HepG2 (cell line): Measurements from ENCODE around the gene NINJ2. TPM values are rescaled to one million over a fixed set of nuclear protein-coding genes. Genes with fewer than 3 reads are reported as not detected.

Experiments used
- NFE2L2 ChIP-seq: fragments of 150-350 bp; IDR thresholded peaks from 2 replicates; pipeline ENCODE4 v1.6.1; 2014; ENCODE audit warnings: low read length
- RFX3 ChIP-seq: IDR thresholded peaks from 2 replicates; pipeline ENCODE4 v1.6.1; 2016; ENCODE audit warnings: missing biosample characterization, missing genetic modification reagents
- SYNCRIP ChIP-seq: fragments of 200-400 bp; formaldehyde crosslinking; IDR thresholded peaks from 2 replicates; pipeline ENCODE4 v1.6.1; 2018; ENCODE audit warnings: mild to moderate bottlenecking, low read depth, low read length; ENCODE audit not compliant: insufficient read depth
- ZNF138 ChIP-seq: sonication (generic); formaldehyde crosslinking; IDR thresholded peaks from 2 replicates; pipeline ENCODE4 v1.5.0; 2020; ENCODE audit warnings: mild to moderate bottlenecking, low read depth, missing genetic modification reagents
- ZNF354B ChIP-seq: sonication (generic); formaldehyde crosslinking; IDR thresholded peaks from 2 replicates; pipeline ENCODE4 v1.8.0; 2022; ENCODE audit warnings: mild to moderate bottlenecking, missing genetic modification reagents
- ZNF564 ChIP-seq: sonication (generic); formaldehyde crosslinking; IDR thresholded peaks from 2 replicates; pipeline ENCODE4 v1.8.1; 2023; ENCODE audit warnings: mild to moderate bottlenecking, missing genetic modification reagents
- polyA plus RNA-seq, 8 experiments: library from polyadenylated mRNA; depleted of rRNA in 3 of 8; stranded (reverse) in 7 of 8; unstranded in 1 of 8; fragments of >200 nt; fragmentation: Illumina TruSeq in 4 of 8; extraction: Trizol in 4 of 8; gene quantifications; 2 replicates each; pipeline versions ENCODE4 v1.2.1 to v1.2.3, GENCODE V29; 2011 to 2016; ENCODE audit warnings: low read depth in 4 of 8, missing spikeins in 1 of 8, mixed read lengths in 1 of 8; ENCODE audit not compliant: insufficient read depth in 1 of 8
- total RNA-seq, 5 experiments: library from RNA; depleted of rRNA; stranded (reverse); fragments of >200 nt; fragmentation: Illumina TruSeq; extraction: Trizol; gene quantifications; 2 replicates each; pipeline ENCODE4 v1.2.3, GENCODE V29; 2016; ENCODE audit warnings: low read depth in 1 of 5
- TF ChIP-seq, protein P1 (sequence below): IDR thresholded peaks from 2 replicates; pipeline ENCODE4 v1.6.1; 2016; ENCODE audit warnings: low read depth, borderline replicate concordance
- TF ChIP-seq, protein P2 (sequence below): sonication (generic); formaldehyde crosslinking; IDR thresholded peaks from 2 replicates; pipeline ENCODE4 v1.4.0; 2020; ENCODE audit warnings: missing genetic modification reagents, borderline replicate concordance
- TF ChIP-seq, protein P3 (sequence below): sonication (generic); formaldehyde crosslinking; IDR thresholded peaks from 2 replicates; pipeline ENCODE4 v1.8.0; 2022; ENCODE audit warnings: mild to moderate bottlenecking, missing genetic modification reagents, moderate library complexity

NINJ2 gene
- total and polyA plus RNA-seq, 2 of the 13 experiments (the other 11 are each of a cell fraction or from before 2014, with no cell fraction given): 0.62 to 3.8 TPM

DNA sequence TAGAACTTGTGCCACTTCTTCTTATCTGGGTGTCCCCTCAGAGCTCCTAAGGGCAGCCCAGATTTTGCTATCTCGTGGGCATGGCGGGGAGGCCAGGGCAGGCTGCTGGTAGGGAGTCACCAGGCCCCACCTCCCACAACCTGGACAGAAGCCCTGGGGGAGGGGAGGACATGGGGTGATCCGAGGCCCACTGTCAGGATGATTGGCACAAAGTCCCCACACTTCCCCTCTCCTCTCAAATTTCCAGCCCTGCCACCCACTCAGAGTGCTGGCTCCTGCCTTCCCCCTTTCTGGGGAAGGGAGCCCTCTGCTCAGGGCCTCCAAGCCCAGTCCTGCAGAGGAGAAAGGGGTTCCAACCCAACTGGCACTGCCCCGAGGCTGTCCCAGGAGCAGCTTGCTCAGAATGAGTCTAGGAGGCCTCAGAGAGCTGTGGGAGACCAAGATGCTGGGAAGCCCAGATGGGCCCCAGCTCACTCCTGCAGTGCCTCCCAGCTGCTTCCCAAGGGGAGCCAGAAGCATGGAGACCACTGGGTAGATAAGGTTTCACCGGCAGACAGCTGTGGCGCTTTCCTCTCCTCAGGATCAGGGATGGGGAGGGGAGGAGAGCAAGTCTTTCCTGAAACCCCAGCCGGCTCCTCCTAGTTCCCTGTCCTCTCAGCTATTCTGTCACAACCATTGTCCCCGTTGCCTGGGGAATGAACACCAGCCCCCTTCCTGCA lies 120.7 kb downstream of the NINJ2 start (continued):
- TF ChIP-seq, protein P1, sequence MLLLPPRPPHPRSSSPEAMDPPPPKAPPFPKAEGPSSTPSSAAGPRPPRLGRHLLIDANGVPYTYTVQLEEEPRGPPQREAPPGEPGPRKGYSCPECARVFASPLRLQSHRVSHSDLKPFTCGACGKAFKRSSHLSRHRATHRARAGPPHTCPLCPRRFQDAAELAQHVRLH (CRISPR knock-in tag): no peak
- TF ChIP-seq ZNF564 (CRISPR knock-in tag) (no peak), SYNCRIP (no peak), ZNF354B (CRISPR knock-in tag) (no peak), ZNF138 (CRISPR knock-in tag) (no peak), NFE2L2 (no peak), RFX3 (CRISPR knock-in tag) (no peak)
- TF ChIP-seq, protein P2, sequence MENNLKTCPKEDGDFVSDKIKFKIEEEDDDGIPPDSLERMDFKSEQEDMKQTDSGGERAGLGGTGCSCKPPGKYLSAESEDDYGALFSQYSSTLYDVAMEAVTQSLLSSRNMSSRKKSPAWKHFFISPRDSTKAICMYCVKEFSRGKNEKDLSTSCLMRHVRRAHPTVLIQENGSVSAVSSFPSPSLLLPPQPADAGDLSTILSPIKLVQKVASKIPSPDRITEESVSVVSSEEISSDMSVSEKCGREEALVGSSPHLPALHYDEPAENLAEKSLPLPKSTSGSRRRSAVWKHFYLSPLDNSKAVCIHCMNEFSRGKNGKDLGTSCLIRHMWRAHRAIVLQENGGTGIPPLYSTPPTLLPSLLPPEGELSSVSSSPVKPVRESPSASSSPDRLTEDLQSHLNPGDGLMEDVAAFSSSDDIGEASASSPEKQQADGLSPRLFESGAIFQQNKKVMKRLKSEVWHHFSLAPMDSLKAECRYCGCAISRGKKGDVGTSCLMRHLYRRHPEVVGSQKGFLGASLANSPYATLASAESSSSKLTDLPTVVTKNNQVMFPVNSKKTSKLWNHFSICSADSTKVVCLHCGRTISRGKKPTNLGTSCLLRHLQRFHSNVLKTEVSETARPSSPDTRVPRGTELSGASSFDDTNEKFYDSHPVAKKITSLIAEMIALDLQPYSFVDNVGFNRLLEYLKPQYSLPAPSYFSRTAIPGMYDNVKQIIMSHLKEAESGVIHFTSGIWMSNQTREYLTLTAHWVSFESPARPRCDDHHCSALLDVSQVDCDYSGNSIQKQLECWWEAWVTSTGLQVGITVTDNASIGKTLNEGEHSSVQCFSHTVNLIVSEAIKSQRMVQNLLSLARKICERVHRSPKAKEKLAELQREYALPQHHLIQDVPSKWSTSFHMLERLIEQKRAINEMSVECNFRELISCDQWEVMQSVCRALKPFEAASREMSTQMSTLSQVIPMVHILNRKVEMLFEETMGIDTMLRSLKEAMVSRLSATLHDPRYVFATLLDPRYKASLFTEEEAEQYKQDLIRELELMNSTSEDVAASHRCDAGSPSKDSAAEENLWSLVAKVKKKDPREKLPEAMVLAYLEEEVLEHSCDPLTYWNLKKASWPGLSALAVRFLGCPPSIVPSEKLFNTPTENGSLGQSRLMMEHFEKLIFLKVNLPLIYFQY (CRISPR knock-in tag): no peak
- TF ChIP-seq, protein P3, sequence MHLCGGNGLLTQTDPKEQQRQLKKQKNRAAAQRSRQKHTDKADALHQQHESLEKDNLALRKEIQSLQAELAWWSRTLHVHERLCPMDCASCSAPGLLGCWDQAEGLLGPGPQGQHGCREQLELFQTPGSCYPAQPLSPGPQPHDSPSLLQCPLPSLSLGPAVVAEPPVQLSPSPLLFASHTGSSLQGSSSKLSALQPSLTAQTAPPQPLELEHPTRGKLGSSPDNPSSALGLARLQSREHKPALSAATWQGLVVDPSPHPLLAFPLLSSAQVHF (CRISPR knock-in tag): no peak
